ENCODE data around the gene IWS1.
"Not testable (repeated sequence)": the region's sequence is repeated elsewhere in the genome, so short reads cannot be mapped to it uniquely, and the experiment has no call there.

Gene IWS1

GRCh38 chr2:127526132-127527000 lies at the start of gene IWS1:
Gene IWS1, minus strand, starts transcription at chr2:127526489. Its CDS starts 281 bp downstream, at chr2:127526208.
- peak; percentile 91 to 92 for DNase-seq

- peak in 1 of 2 donors; percentile 5 for DNase-seq
Measured at GRCh38 chr2:127575941-127576432, 49.7 kb upstream of the IWS1 start.

- DNase-seq: no peak
Measured at GRCh38 chr2:127575185-127575765, 49.0 kb upstream of the IWS1 start.

GRCh38 chr2:127574656-127575055 lies 48.4 kb upstream of the IWS1 start:
- peak in 1 of 2 donors; percentile 8 for DNase-seq

GRCh38 chr2:127573771-127574170 lies 47.5 kb upstream of the IWS1 start:
- peak in 1 of 2 donors; percentile 2 for DNase-seq

- DNase-seq: no peak
Measured at GRCh38 chr2:127573298-127573697, 47.0 kb upstream of the IWS1 start.

GRCh38 chr2:127572841-127573240 lies 46.6 kb upstream of the IWS1 start:
- DNase-seq: no peak

- not testable (repeated sequence) for DNase-seq
Measured at GRCh38 chr2:127572352-127572751, 46.1 kb upstream of the IWS1 start.

- DNase-seq: peak in 1 of 2 donors; percentile 12
Measured at GRCh38 chr2:127570282-127571250, 44.3 kb upstream of the IWS1 start.

GRCh38 chr2:127569666-127570065 lies 43.4 kb upstream of the IWS1 start:
- peak in 1 of 2 donors; percentile 3 for DNase-seq

- peak in 1 of 2 donors; percentile 12 for DNase-seq
Measured at GRCh38 chr2:127568128-127568527, 41.8 kb upstream of the IWS1 start.

GRCh38 chr2:127567351-127567854 lies 41.1 kb upstream of the IWS1 start:
- peak in 1 of 2 donors; percentile 7 for DNase-seq

GRCh38 chr2:127566576-127566975 lies 40.3 kb upstream of the IWS1 start:
- peak in 1 of 2 donors; percentile 11 for DNase-seq

- peak in 1 of 2 donors; percentile 3 for DNase-seq
Measured at GRCh38 chr2:127566139-127566417, 39.8 kb upstream of the IWS1 start.

- DNase-seq: peak in 1 of 2 donors; percentile 7
Measured at GRCh38 chr2:127565261-127566138, 39.2 kb upstream of the IWS1 start.

GRCh38 chr2:127564429-127565260 lies 38.4 kb upstream of the IWS1 start:
- no peak for DNase-seq

GRCh38 chr2:127563458-127564428 lies 37.5 kb upstream of the IWS1 start:
- DNase-seq: no peak

GRCh38 chr2:127562936-127563335 lies 36.6 kb upstream of the IWS1 start:
- DNase-seq: no peak

GRCh38 chr2:127561371-127561770 lies 35.1 kb upstream of the IWS1 start:
- no peak for DNase-seq

- no peak for DNase-seq
Measured at GRCh38 chr2:127560931-127561280, 34.6 kb upstream of the IWS1 start.
